GM23338 (cell line): ENCODE results near the gene ADH1C. TPM values are rescaled to one million over a fixed set of nuclear protein-coding genes. Genes with fewer than 3 reads are reported as not detected.
A peak's percentile ranks its signal among the peaks of the same experiment; 100 is the strongest.

Source experiments
- ATAC-seq: fragments of 200-7000 bp; cut with Tn5 transposase; 3 replicates; pipeline ENCODE4 v1.9.1; 2020
- DNase-seq: peaks from one replicate; pipeline ENCODE4 v3.0.0-alpha.2; 2015; ENCODE audit warnings: low spot score
- H2AFZ ChIP-seq: fragments of 200-600 bp; sonication (generic); 2 replicates; pipeline ENCODE4 v1.8.0; 2016; ENCODE audit warnings: antibody characterized with exemption, mild to moderate bottlenecking, moderate library complexity
- H3F3A ChIP-seq: fragments of 200-600 bp; sonication (generic); replicated peaks from 2 replicates; pipeline ENCODE4 v1.8.0; 2017; ENCODE audit warnings: antibody characterized with exemption, mixed run types, low read depth
- H3K27ac ChIP-seq: fragments of 200-600 bp; sonication (generic); 2 replicates; pipeline ENCODE4 v1.6.1; 2016; ENCODE audit warnings: low read depth
- H3K27me3 ChIP-seq: fragments of 200-600 bp; sonication (generic); 2 replicates; pipeline ENCODE4 v1.8.0; 2016; ENCODE audit warnings: mild to moderate bottlenecking, mixed run types, moderate library complexity; ENCODE audit not compliant: insufficient read depth
- H3K36me3 ChIP-seq: fragments of 200-600 bp; sonication (generic); 2 replicates; pipeline ENCODE4 v1.8.0; 2016; ENCODE audit warnings: mild to moderate bottlenecking; ENCODE audit not compliant: insufficient read depth
- H3K4me1 ChIP-seq: fragments of 200-600 bp; sonication (generic); 2 replicates; pipeline ENCODE4 v1.8.0; 2016; ENCODE audit warnings: mild to moderate bottlenecking, moderate library complexity; ENCODE audit not compliant: insufficient read depth
- H3K4me2 ChIP-seq: fragments of 200-600 bp; sonication (generic); 2 replicates; pipeline ENCODE4 v1.7.1; 2017; ENCODE audit warnings: mixed run types
- H3K4me3 ChIP-seq: fragments of 200-600 bp; sonication (generic); 2 replicates; pipeline ENCODE4 v1.6.1; 2016; ENCODE audit warnings: mixed run types
- H3K79me2 ChIP-seq: fragments of 200-600 bp; sonication (generic); replicated peaks from 2 replicates; pipeline ENCODE4 v1.8.0; 2017; ENCODE audit warnings: mild to moderate bottlenecking; ENCODE audit not compliant: insufficient read depth
- H3K9me2 ChIP-seq: fragments of 200-600 bp; sonication (generic); 2 replicates; pipeline ENCODE4 v1.8.0; 2017; ENCODE audit not compliant: insufficient read depth
- H4K20me1 ChIP-seq: fragments of 200-600 bp; sonication (generic); replicated peaks from 2 replicates; pipeline ENCODE4 v1.8.0; 2017; ENCODE audit warnings: mild to moderate bottlenecking; ENCODE audit not compliant: insufficient read depth
- H3K27ac Mint-ChIP-seq: 2 replicates; pipeline ENCODE4 v1.8.0; 2020; ENCODE audit warnings: inconsistent platforms, mild to moderate bottlenecking, moderate library complexity, mixed read lengths
- H3K27me3 Mint-ChIP-seq: 3 replicates; pipeline ENCODE4 v1.8.0; 2022; ENCODE audit warnings: low read depth, mild to moderate bottlenecking, moderate library complexity, mixed read lengths, inconsistent platforms; ENCODE audit not compliant: insufficient read depth, poor library complexity
- H3K36me3 Mint-ChIP-seq: 3 replicates; pipeline ENCODE4 v1.8.0; 2021; ENCODE audit warnings: low read depth, mild to moderate bottlenecking, inconsistent platforms, moderate library complexity, mixed read lengths
- H3K4me1 Mint-ChIP-seq: 3 replicates; pipeline ENCODE4 v1.8.0; 2020; ENCODE audit warnings: mild to moderate bottlenecking, inconsistent platforms, mixed read lengths
- H3K4me3 Mint-ChIP-seq: 3 replicates; pipeline ENCODE4 v1.8.0; 2021; ENCODE audit warnings: moderate library complexity, mild to moderate bottlenecking, inconsistent platforms, mixed read lengths
- H3K9me3 Mint-ChIP-seq: 3 replicates; pipeline ENCODE4 v1.8.0; 2020; ENCODE audit warnings: moderate library complexity, mild to moderate bottlenecking, inconsistent platforms, mixed read lengths
- EZH2 ChIP-seq: fragments of 200-600 bp; sonication (generic); IDR thresholded peaks from one replicate; pipeline ENCODE4 v1.8.0; 2017; ENCODE audit warnings: antibody characterized with exemption, mild to moderate bottlenecking, low read depth; ENCODE audit not compliant: unreplicated experiment
- EZH2phosphoT487 ChIP-seq: fragments of 200-600 bp; sonication (generic); IDR thresholded peaks from one replicate; pipeline ENCODE4 v1.8.1; 2018; ENCODE audit warnings: antibody characterized with exemption; ENCODE audit not compliant: unreplicated experiment
- JUNB ChIP-seq: IDR thresholded peaks from one replicate; pipeline ENCODE4 v1.6.1; 2016; ENCODE audit warnings: antibody characterized with exemption; ENCODE audit not compliant: unreplicated experiment
- NANOG ChIP-seq: IDR thresholded peaks from 2 replicates; pipeline ENCODE4 v1.6.1; 2016; ENCODE audit warnings: antibody characterized with exemption, borderline replicate concordance
- POLR2AphosphoS5 ChIP-seq: IDR thresholded peaks from 2 replicates; pipeline ENCODE4 v1.6.1; 2016; ENCODE audit warnings: antibody characterized with exemption, low read depth
- STAT1 ChIP-seq: IDR thresholded peaks from one replicate; pipeline ENCODE4 v1.6.1; 2016; ENCODE audit warnings: antibody characterized with exemption; ENCODE audit not compliant: unreplicated experiment
- polyA plus RNA-seq: library from polyadenylated mRNA; unstranded; fragments of >200 nt; fragmentation: Nextera tagmentation; extraction: Ambion mirVana; gene quantifications from 2 replicates; pipeline ENCODE4 v1.2.1, GENCODE V29; 2016
- total RNA-seq: library from RNA; depleted of rRNA; stranded (reverse); fragments of >200 nt; shearing (Covaris generic); gene quantifications from 2 replicates; pipeline ENCODE4 v1.2.3, GENCODE V29; 2014
- TF ChIP-seq, protein P1 (sequence below): IDR thresholded peaks from 2 replicates; pipeline ENCODE4 v1.6.1; 2016; ENCODE audit warnings: antibody characterized with exemption
- TF ChIP-seq, protein P2 (sequence below), 2 experiments: fragments of 200-600 bp in 1 of 2; sonication (generic) in 1 of 2; conservative IDR thresholded peaks; 2 replicates each; pipeline versions ENCODE4 v1.5.1 to v1.6.1; 2016 to 2017; ENCODE audit warnings: antibody characterized with exemption in 2 of 2, low read depth in 2 of 2, mild to moderate bottlenecking in 2 of 2, moderate library complexity in 1 of 2
- TF ChIP-seq, protein P3 (sequence below): fragments of 250-450 bp; sonication (Bioruptor Pico); IDR thresholded peaks from 2 replicates; pipeline ENCODE4 v1.5.0; 2020; ENCODE audit warnings: mild to moderate bottlenecking, moderate library complexity

ADH1C gene
- total and polyA plus RNA-seq, 2 experiments from 2014 or later, result not detected

DNA sequence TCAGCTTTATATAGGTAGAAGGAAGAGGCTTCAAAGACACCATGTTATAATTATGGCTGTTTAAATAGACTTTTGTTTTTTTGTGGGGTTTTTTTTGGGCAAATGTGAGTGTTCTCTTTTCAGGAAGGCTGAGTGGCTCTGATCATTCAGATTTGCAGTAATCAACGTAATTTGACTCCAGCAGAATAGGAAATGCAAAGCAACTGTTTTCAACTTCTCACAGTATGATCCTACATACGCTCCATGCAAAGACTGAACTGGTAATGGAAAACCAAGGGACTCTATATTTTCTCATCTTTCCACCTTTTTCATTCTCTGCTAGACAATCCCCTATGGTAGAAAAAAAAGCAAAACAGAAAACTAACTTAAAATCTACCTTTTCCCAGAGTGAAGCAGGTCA lies 42.2 kb downstream of the ADH1C start:
- Histone ChIP-seq H3F3A (no peaks in the 10 kb centered on the region), H2AFZ (no peak overlapping the region), H3K4me3 (no peak overlapping the region), H4K20me1 (no peaks in the 10 kb centered on the region), H3K27me3 (no peaks in the 10 kb centered on the region), H3K9me2 (no peaks in the 10 kb centered on the region), H3K79me2 (no peaks in the 10 kb centered on the region), H3K27ac (no peak overlapping the region), H3K4me1 (peaks cover 16% of the 10 kb centered on the region), H3K36me3 (no peaks in the 10 kb centered on the region), H3K4me2 (peak overlapping the region; percentile 59; the same call in 1 of the 2 replicates)
- Mint-ChIP-seq H3K4me3 (peak overlapping the region; percentile 31; the same call in 1 of the 3 replicates), H3K9me3 (no peaks in the 10 kb centered on the region), H3K27me3 (no peaks in the 10 kb centered on the region), H3K36me3 (no peaks in the 10 kb centered on the region), H3K4me1 (peaks cover 16% of the 10 kb centered on the region), H3K27ac (peak overlapping the region; percentile 74)
- DNase-seq (peak; percentile 12), ATAC-seq (peak; percentile 57; the same call in 2 of the 3 replicates)
- TF ChIP-seq EZH2phosphoT487, result no peak
- TF ChIP-seq JUNB, result no peak
- TF ChIP-seq, protein P1, sequence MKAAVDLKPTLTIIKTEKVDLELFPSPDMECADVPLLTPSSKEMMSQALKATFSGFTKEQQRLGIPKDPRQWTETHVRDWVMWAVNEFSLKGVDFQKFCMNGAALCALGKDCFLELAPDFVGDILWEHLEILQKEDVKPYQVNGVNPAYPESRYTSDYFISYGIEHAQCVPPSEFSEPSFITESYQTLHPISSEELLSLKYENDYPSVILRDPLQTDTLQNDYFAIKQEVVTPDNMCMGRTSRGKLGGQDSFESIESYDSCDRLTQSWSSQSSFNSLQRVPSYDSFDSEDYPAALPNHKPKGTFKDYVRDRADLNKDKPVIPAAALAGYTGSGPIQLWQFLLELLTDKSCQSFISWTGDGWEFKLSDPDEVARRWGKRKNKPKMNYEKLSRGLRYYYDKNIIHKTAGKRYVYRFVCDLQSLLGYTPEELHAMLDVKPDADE, result no peak
- TF ChIP-seq, protein P2, sequence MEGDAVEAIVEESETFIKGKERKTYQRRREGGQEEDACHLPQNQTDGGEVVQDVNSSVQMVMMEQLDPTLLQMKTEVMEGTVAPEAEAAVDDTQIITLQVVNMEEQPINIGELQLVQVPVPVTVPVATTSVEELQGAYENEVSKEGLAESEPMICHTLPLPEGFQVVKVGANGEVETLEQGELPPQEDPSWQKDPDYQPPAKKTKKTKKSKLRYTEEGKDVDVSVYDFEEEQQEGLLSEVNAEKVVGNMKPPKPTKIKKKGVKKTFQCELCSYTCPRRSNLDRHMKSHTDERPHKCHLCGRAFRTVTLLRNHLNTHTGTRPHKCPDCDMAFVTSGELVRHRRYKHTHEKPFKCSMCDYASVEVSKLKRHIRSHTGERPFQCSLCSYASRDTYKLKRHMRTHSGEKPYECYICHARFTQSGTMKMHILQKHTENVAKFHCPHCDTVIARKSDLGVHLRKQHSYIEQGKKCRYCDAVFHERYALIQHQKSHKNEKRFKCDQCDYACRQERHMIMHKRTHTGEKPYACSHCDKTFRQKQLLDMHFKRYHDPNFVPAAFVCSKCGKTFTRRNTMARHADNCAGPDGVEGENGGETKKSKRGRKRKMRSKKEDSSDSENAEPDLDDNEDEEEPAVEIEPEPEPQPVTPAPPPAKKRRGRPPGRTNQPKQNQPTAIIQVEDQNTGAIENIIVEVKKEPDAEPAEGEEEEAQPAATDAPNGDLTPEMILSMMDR (conservative IDR thresholded peaks at IDR 0.05; ENCODE audit: low read depth in 2 of 2), result no peak

DNA sequence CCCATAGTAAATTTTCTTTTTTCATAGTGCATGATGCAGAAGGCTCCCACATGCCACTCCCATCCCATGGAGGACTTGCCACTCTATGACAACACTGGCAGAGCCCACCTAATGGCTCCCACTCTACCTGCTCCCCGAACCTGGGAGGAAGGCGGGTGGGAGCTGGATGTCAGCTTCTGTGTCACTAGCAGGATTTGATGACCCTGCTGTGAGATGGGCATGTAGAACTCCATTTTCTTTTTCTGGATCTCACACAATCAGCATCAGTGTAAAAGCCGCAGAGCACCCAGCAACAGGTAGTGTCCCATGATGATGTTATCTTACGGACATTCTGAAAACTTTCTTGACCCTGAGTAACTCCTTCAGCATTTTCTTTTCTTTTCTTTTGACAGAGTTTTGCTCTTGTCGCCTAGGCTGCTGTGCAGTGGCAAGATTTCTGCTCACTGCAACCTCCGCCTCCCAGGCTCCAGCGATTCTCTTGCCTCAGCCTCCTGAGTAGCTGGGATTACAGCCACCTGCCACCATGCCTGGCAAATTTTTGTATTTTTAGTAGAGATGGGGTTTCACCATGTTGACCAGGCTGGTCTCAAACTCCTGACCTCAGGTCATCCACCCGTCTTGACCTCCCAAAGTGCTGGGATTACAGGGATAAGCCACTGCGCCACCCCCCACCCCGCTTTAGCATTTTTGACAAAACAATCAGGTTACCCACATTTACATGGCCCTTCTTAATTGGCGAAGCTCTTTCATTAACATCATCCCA lies 46.7 kb downstream of the ADH1C start:
- H3K36me3 Mint-ChIP-seq, result no peaks in the 10 kb centered on the region
- H3K4me1 Mint-ChIP-seq, result peaks cover 13% of the 10 kb centered on the region
- H2AFZ ChIP-seq, result no peak overlapping the region
- H3K27me3 ChIP-seq, result no peaks in the 10 kb centered on the region
- no peaks in the 10 kb centered on the region for H3K79me2 ChIP-seq
- H3F3A ChIP-seq, result no peaks in the 10 kb centered on the region
- no peaks in the 10 kb centered on the region for H4K20me1 ChIP-seq
- H3K4me3 ChIP-seq, result no peak overlapping the region
- H3K27ac Mint-ChIP-seq, result no peak overlapping the region; the same call in 1 of the 2 replicates
- H3K9me3 Mint-ChIP-seq, result peaks cover 5% of the 10 kb centered on the region; the same call in 1 of the 3 replicates
- H3K4me1 ChIP-seq, result peaks cover 16% of the 10 kb centered on the region
- H3K9me2 ChIP-seq, result no peaks in the 10 kb centered on the region
- H3K4me2 ChIP-seq, result no peak overlapping the region
- no peaks in the 10 kb centered on the region for H3K27me3 Mint-ChIP-seq
- H3K36me3 ChIP-seq, result no peaks in the 10 kb centered on the region
- ATAC-seq (no peak), DNase-seq (no peak)
- no peak overlapping the region for H3K27ac ChIP-seq
- H3K4me3 Mint-ChIP-seq, result no peak overlapping the region
- TF ChIP-seq POLR2AphosphoS5 (no peak), EZH2 (no peak), NANOG (no peak), STAT1 (no peak)
- TF ChIP-seq, protein P3, sequence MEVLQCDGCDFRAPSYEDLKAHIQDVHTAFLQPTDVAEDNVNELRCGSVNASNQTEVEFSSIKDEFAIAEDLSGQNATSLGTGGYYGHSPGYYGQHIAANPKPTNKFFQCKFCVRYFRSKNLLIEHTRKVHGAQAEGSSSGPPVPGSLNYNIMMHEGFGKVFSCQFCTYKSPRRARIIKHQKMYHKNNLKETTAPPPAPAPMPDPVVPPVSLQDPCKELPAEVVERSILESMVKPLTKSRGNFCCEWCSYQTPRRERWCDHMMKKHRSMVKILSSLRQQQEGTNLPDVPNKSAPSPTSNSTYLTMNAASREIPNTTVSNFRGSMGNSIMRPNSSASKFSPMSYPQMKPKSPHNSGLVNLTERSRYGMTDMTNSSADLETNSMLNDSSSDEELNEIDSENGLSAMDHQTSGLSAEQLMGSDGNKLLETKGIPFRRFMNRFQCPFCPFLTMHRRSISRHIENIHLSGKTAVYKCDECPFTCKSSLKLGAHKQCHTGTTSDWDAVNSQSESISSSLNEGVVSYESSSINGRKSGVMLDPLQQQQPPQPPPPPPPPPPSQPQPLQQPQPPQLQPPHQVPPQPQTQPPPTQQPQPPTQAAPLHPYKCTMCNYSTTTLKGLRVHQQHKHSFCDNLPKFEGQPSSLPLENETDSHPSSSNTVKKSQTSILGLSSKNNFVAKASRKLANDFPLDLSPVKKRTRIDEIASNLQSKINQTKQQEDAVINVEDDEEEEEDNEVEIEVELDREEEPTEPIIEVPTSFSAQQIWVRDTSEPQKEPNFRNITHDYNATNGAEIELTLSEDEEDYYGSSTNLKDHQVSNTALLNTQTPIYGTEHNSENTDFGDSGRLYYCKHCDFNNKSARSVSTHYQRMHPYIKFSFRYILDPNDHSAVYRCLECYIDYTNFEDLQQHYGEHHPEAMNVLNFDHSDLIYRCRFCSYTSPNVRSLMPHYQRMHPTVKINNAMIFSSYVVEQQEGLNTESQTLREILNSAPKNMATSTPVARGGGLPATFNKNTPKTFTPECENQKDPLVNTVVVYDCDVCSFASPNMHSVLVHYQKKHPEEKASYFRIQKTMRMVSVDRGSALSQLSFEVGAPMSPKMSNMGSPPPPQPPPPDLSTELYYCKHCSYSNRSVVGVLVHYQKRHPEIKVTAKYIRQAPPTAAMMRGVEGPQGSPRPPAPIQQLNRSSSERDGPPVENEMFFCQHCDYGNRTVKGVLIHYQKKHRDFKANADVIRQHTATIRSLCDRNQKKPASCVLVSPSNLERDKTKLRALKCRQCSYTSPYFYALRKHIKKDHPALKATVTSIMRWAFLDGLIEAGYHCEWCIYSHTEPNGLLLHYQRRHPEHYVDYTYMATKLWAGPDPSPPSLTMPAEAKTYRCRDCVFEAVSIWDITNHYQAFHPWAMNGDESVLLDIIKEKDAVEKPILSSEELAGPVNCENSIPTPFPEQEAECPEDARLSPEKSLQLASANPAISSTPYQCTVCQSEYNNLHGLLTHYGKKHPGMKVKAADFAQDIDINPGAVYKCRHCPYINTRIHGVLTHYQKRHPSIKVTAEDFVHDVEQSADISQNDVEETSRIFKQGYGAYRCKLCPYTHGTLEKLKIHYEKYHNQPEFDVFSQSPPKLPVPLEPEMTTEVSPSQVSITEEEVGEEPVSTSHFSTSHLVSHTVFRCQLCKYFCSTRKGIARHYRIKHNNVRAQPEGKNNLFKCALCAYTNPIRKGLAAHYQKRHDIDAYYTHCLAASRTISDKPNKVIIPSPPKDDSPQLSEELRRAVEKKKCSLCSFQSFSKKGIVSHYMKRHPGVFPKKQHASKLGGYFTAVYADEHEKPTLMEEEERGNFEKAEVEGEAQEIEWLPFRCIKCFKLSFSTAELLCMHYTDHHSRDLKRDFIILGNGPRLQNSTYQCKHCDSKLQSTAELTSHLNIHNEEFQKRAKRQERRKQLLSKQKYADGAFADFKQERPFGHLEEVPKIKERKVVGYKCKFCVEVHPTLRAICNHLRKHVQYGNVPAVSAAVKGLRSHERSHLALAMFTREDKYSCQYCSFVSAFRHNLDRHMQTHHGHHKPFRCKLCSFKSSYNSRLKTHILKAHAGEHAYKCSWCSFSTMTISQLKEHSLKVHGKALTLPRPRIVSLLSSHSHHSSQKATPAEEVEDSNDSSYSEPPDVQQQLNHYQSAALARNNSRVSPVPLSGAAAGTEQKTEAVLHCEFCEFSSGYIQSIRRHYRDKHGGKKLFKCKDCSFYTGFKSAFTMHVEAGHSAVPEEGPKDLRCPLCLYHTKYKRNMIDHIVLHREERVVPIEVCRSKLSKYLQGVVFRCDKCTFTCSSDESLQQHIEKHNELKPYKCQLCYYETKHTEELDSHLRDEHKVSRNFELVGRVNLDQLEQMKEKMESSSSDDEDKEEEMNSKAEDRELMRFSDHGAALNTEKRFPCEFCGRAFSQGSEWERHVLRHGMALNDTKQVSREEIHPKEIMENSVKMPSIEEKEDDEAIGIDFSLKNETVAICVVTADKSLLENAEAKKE (CRISPR knock-in tag), result no peak
- TF ChIP-seq, protein P2 (conservative IDR thresholded peaks at IDR 0.05; ENCODE audit: low read depth in 2 of 2), result no peak
